WTC11 (cell line): ENCODE results near the gene MIPOL1. TPM values are rescaled to one million over a fixed set of nuclear protein-coding genes. Genes with fewer than 3 reads are reported as not detected.

Source experiments
- ATAC-seq: fragments of 200-7000 bp; cut with Tn5 transposase; 2 replicates; pipeline ENCODE4 v1.10.0; 2021; ENCODE audit warnings: mild to moderate bottlenecking, moderate library complexity
- CTCF ChIA-PET: fragments of 300-600 bp; sonication (Branson Sonifier 250); formaldehyde crosslinking; loops from one replicate; lab custom pipeline; 2021; ENCODE audit warnings: antibody characterized with exemption; lab: Charles Lee
- POLR2A ChIA-PET: fragments of 350-600 bp; sonication (Branson Sonifier 250); formaldehyde crosslinking; loops from one replicate; lab custom pipeline; 2021; ENCODE audit warnings: antibody characterized with exemption; lab: Charles Lee
- DNase-seq: peaks from one replicate; pipeline ENCODE4 v3.0.0; 2021; ENCODE audit warnings: low spot score
- H3K27ac Mint-ChIP-seq: 2 replicates; pipeline ENCODE4 v1.8.0; 2021; ENCODE audit warnings: mixed read lengths
- H3K27me3 Mint-ChIP-seq: 2 replicates; pipeline ENCODE4 v1.8.0; 2021; ENCODE audit warnings: low read depth, mild to moderate bottlenecking, moderate library complexity, mixed read lengths
- H3K36me3 Mint-ChIP-seq: 2 replicates; pipeline ENCODE4 v1.8.0; 2021; ENCODE audit warnings: mixed read lengths
- H3K4me1 Mint-ChIP-seq: 2 replicates; pipeline ENCODE4 v1.8.0; 2022; ENCODE audit warnings: mixed read lengths
- H3K4me3 Mint-ChIP-seq: 2 replicates; pipeline ENCODE4 v1.8.0; 2021; ENCODE audit warnings: mild to moderate bottlenecking, moderate library complexity, mixed read lengths
- H3K9me3 Mint-ChIP-seq: 2 replicates; pipeline ENCODE4 v1.8.0; 2021; ENCODE audit warnings: mixed read lengths
- AFF4 ChIP-seq: sonication (generic); formaldehyde crosslinking; IDR thresholded peaks from 2 replicates; pipeline ENCODE4 v1.8.1; 2023; ENCODE audit warnings: mild to moderate bottlenecking, missing genetic modification reagents, borderline replicate concordance
- ARID4B ChIP-seq: sonication (generic); formaldehyde crosslinking; IDR thresholded peaks from 2 replicates; pipeline ENCODE4 v1.8.0; 2023; ENCODE audit warnings: missing genetic modification reagents, mild to moderate bottlenecking, borderline replicate concordance
- CREM ChIP-seq: sonication (generic); formaldehyde crosslinking; IDR thresholded peaks from 2 replicates; pipeline ENCODE4 v1.8.1; 2022; ENCODE audit warnings: mild to moderate bottlenecking, missing genetic modification reagents, moderate library complexity
- E2F1 ChIP-seq: sonication (generic); formaldehyde crosslinking; IDR thresholded peaks from 2 replicates; pipeline ENCODE4 v1.8.0; 2022; ENCODE audit warnings: mild to moderate bottlenecking, missing genetic modification reagents
- E2F5 ChIP-seq: sonication (generic); formaldehyde crosslinking; IDR thresholded peaks from 2 replicates; pipeline ENCODE4 v1.8.1; 2022; ENCODE audit warnings: mild to moderate bottlenecking, moderate library complexity, missing genetic modification reagents
- FOXP1 ChIP-seq: sonication (generic); formaldehyde crosslinking; IDR thresholded peaks from 2 replicates; pipeline ENCODE4 v1.8.0; 2022; ENCODE audit warnings: missing genetic modification reagents, mild to moderate bottlenecking, moderate library complexity, borderline replicate concordance
- HMGXB4 ChIP-seq: sonication (generic); formaldehyde crosslinking; IDR thresholded peaks from 2 replicates; pipeline ENCODE4 v1.8.1; 2023; ENCODE audit warnings: mild to moderate bottlenecking, moderate library complexity, missing genetic modification reagents
- NFE2L1 ChIP-seq: sonication (generic); formaldehyde crosslinking; IDR thresholded peaks from 2 replicates; pipeline ENCODE4 v1.8.1; 2023; ENCODE audit warnings: missing genetic modification reagents
- NFYB ChIP-seq: sonication (generic); formaldehyde crosslinking; conservative IDR thresholded peaks from 2 replicates; pipeline ENCODE4 v1.8.0; 2022; ENCODE audit warnings: low read depth, missing genetic modification reagents
- SP1 ChIP-seq: sonication (generic); formaldehyde crosslinking; conservative IDR thresholded peaks from 2 replicates; pipeline ENCODE4 v1.8.1; 2022; ENCODE audit warnings: missing genetic modification reagents
- STAT6 ChIP-seq: sonication (generic); formaldehyde crosslinking; conservative IDR thresholded peaks from 2 replicates; pipeline ENCODE4 v1.8.1; 2023; ENCODE audit warnings: mild to moderate bottlenecking, low read depth, missing genetic modification reagents, moderate library complexity
- TCF7 ChIP-seq: sonication (generic); formaldehyde crosslinking; IDR thresholded peaks from 2 replicates; pipeline ENCODE4 v1.8.0; 2022; ENCODE audit warnings: mild to moderate bottlenecking, low read depth, missing genetic modification reagents, moderate library complexity
- TP53 ChIP-seq: sonication (generic); formaldehyde crosslinking; IDR thresholded peaks from 2 replicates; pipeline ENCODE4 v1.8.1; 2023; ENCODE audit warnings: mild to moderate bottlenecking, missing genetic modification reagents
- ZMAT4 ChIP-seq: fragments of 250-450 bp; sonication (Bioruptor Pico); IDR thresholded peaks from 2 replicates; pipeline ENCODE4 v1.9.0; 2021; ENCODE audit warnings: mild to moderate bottlenecking
- ZNF317 ChIP-seq: sonication (generic); formaldehyde crosslinking; IDR thresholded peaks from 2 replicates; pipeline ENCODE4 v1.8.1; 2023; ENCODE audit warnings: low read depth, mild to moderate bottlenecking, moderate library complexity, missing genetic modification reagents, borderline replicate concordance
- ZNF396 ChIP-seq: fragments of 250-450 bp; sonication (Bioruptor Pico); IDR thresholded peaks from 2 replicates; pipeline ENCODE4 v1.8.0; 2021; ENCODE audit warnings: mild to moderate bottlenecking, moderate library complexity, borderline replicate concordance
- total RNA-seq: library from RNA; stranded (reverse); gene quantifications from 3 replicates; pipeline ENCODE4 v1.2.3, GENCODE V29; 2021

The MIPOL1 gene
- total RNA-seq, 1 experiment from 2014 or later, result 13.1 TPM

- Mint-ChIP-seq H3K4me3 (0 out of 2 replicates have a peak overlapping the region, but pooled peaks have one; percentile 16), H3K27ac (no peak overlapping the region), H3K27me3 (peaks cover 96% of the 10 kb centered on the region), H3K36me3 (no peaks in the 10 kb centered on the region), H3K9me3 (no peaks in the 10 kb centered on the region), H3K4me1 (peaks cover 57% of the 10 kb centered on the region)
- CTCF ChIA-PET, result interaction anchor here (0.5 to 4.6 kb wide), 10 partner anchors 9 to 1078 kb away, joined by 3 to 17 read pairs (median 3); no protein-coding TSS in a partner anchor
- DNase-seq, result no peak
- POLR2A ChIA-PET, result interaction anchor here (1.0 kb wide), 1 partner anchor 9 kb away, joined by 4 read pairs; no protein-coding TSS in a partner anchor
- ATAC-seq, result no peak
- TF ChIP-seq ZMAT4 (CRISPR knock-in tag) (no peak), ZNF317 (CRISPR knock-in tag) (no peak), E2F5 (CRISPR knock-in tag) (no peak), ARID4B (CRISPR knock-in tag) (no peak), TCF7 (no peak), AFF4 (no peak), FOXP1 (no peak)
Observed at GRCh38 chr14:37596790-37597472, 399.2 kb downstream of the MIPOL1 start.

GRCh38 chr14:37597538-37597913 lies 399.8 kb downstream of the MIPOL1 start:
- Mint-ChIP-seq H3K4me1 (peaks cover 55% of the 10 kb centered on the region), H3K36me3 (no peaks in the 10 kb centered on the region), H3K4me3 (peak overlapping the region; percentile 69), H3K27ac (no peak overlapping the region), H3K27me3 (peaks cover 96% of the 10 kb centered on the region), H3K9me3 (no peaks in the 10 kb centered on the region)
- ATAC-seq (no peak; the same call in 1 of the 2 replicates), DNase-seq (peak; percentile 72)
- ChIA-PET POLR2A (interaction anchor here (1.0 kb wide), 1 partner anchor 10 kb away, joined by 4 read pairs; no protein-coding TSS in a partner anchor), CTCF (interaction anchor here (0.5 to 4.6 kb wide), 13 partner anchors 10 to 1077 kb away, joined by 3 to 17 read pairs (median 3); no protein-coding TSS in a partner anchor)
- TF ChIP-seq NFE2L1 (no peak), CREM (no peak), E2F5 (CRISPR knock-in tag) (no peak), TP53 (CRISPR knock-in tag) (no peak), HMGXB4 (CRISPR knock-in tag) (0 out of 2 replicates have a peak, but pooled peaks have one; percentile 39), E2F1 (no peak), SP1 (no peak), STAT6 (CRISPR knock-in tag) (no peak), NFYB (CRISPR knock-in tag) (no peak), ZNF396 (CRISPR knock-in tag) (no peak)
